Fibroblast of the aortic adventitia (primary cell): ENCODE results near the gene HEXB. TPM values are rescaled to one million over a fixed set of nuclear protein-coding genes. Genes with fewer than 3 reads are reported as not detected.

ENCODE experiments used
- DNase-seq: peaks from one replicate; pipeline ENCODE4 v3.0.0-alpha.2; 2010; ENCODE audit warnings: low read depth
- H3K4me3 ChIP-seq: 2 replicates; pipeline ENCODE4 v1.5.1; 2011; ENCODE audit warnings: low read depth, mild to moderate bottlenecking, control low read depth, low read length, moderate library complexity
- CTCF ChIP-seq: IDR thresholded peaks from 2 replicates; pipeline ENCODE4 v1.5.1; 2011; ENCODE audit warnings: mild to moderate bottlenecking, low read length, control low read depth, inconsistent platforms; ENCODE audit not compliant: insufficient read depth
- total RNA-seq: library from RNA; depleted of rRNA; stranded (reverse); fragments of >200 nt; gene quantifications from 2 replicates; pipeline ENCODE4 v1.2.3, GENCODE V29; 2012; ENCODE audit warnings: low replicate concordance

HEXB gene
- total RNA-seq, 1 donor: 241 TPM

GRCh38 chr5:74679966-74680365 is 5.1 kb upstream of the HEXB start:
- H3K4me3 ChIP-seq: no peak overlapping the region
- no peak for TF ChIP-seq CTCF
- peak; percentile 51 for DNase-seq

- H3K4me3 ChIP-seq: peak overlapping the region; percentile 93
- no peak for TF ChIP-seq CTCF
- peak; percentile 59 for DNase-seq
Observed at GRCh38 chr5:74685979-74686631, 1.1 kb downstream of the HEXB start.

- peak overlapping the region; percentile 93 for H3K4me3 ChIP-seq
- no peak for TF ChIP-seq CTCF
- DNase-seq: no peak
Observed at GRCh38 chr5:74686962-74687751, 2.1 kb downstream of the HEXB start.

GRCh38 chr5:74693191-74693590 is 8.2 kb downstream of the HEXB start:
- TF ChIP-seq CTCF: no peak
- no peak overlapping the region for H3K4me3 ChIP-seq
- no peak for DNase-seq

GRCh38 chr5:74717596-74717995 is 32.6 kb downstream of the HEXB start:
- DNase-seq: no peak
- no peak overlapping the region for H3K4me3 ChIP-seq
- TF ChIP-seq CTCF: no peak

GRCh38 chr5:74722271-74722670 is 37.2 kb downstream of the HEXB start:
- TF ChIP-seq CTCF: no peak
- DNase-seq: no peak
- H3K4me3 ChIP-seq: no peak overlapping the region
